GM10266 (cell line): ENCODE data around the gene RUNX2.

Experiments
- DNase-seq: peaks from one replicate; pipeline ENCODE4 v3.0.0; 2012; ENCODE audit errors: extremely low spot score
- CTCF ChIP-seq: IDR thresholded peaks from 2 replicates; pipeline ENCODE4 v1.5.1; 2012; ENCODE audit warnings: mild to moderate bottlenecking, low read depth; ENCODE audit not compliant: control insufficient read depth, insufficient read depth; ENCODE audit errors: missing control alignments

RUNX2 gene

GRCh38 chr6:45597424-45597823 lies 269.3 kb downstream of the RUNX2 start:
- no peak for DNase-seq
- no peak for TF ChIP-seq CTCF

- no peak for TF ChIP-seq CTCF
- DNase-seq = no peak
Measured at GRCh38 chr6:45599053-45599452, 270.9 kb downstream of the RUNX2 start.

GRCh38 chr6:45605971-45606370 lies 277.8 kb downstream of the RUNX2 start:
- TF ChIP-seq CTCF = no peak
- no peak for DNase-seq

GRCh38 chr6:45606831-45607400 lies 278.8 kb downstream of the RUNX2 start:
- no peak for DNase-seq
- TF ChIP-seq CTCF = no peak

- TF ChIP-seq CTCF = no peak
- DNase-seq = no peak
Measured at GRCh38 chr6:45607798-45608197, 279.7 kb downstream of the RUNX2 start.

- DNase-seq = no peak
Measured at GRCh38 chr6:45608252-45608913, 280.3 kb downstream of the RUNX2 start.

GRCh38 chr6:45609141-45609638 lies 281.1 kb downstream of the RUNX2 start:
- no peak for DNase-seq
- TF ChIP-seq CTCF = no peak

More at GRCh38 chr6:45608252-45608913, 280.3 kb downstream of the RUNX2 start:
- TF ChIP-seq CTCF = no peak
